ENCODE data around the gene KLHL6. TPM values are rescaled to one million over a fixed set of nuclear protein-coding genes. Genes with fewer than 3 reads are reported as not detected.

Gene KLHL6
- total RNA-seq, 1 experiment from 2014 or later = not detected

GRCh38 chr3:183475016-183475763 lies 80.3 kb downstream of the KLHL6 start:
- no peak overlapping the region for H3K4me3 Mint-ChIP-seq
- Histone ChIP-seq H3K9me3 (ENCODE audit: control insufficient read depth, low read depth, low read length) (no peaks in the 10 kb centered on the region), H2BK12ac (ENCODE audit: insufficient read length, low read depth, low read length) (no peak overlapping the region), H2AFZ (ENCODE audit: low read length) (no peak overlapping the region), H3K14ac (ENCODE audit: insufficient read depth, low read length) (no peak overlapping the region), H3K79me1 (ENCODE audit: insufficient read depth, low read depth, low read length, poor library complexity, severe bottlenecking) (no peaks in the 10 kb centered on the region), H2AK5ac (ENCODE audit: insufficient read length, low read length) (no peak overlapping the region), H4K20me1 (ENCODE audit: control insufficient read depth, insufficient read depth, insufficient read length) (no peaks in the 10 kb centered on the region), H2BK20ac (ENCODE audit: low read depth, low read length, poor library complexity, severe bottlenecking) (no peak overlapping the region), H3K9ac (ENCODE audit: extremely low read depth, insufficient read length, low read length) (no peak overlapping the region), H4K8ac (replicated peaks; ENCODE audit: insufficient read length, low read depth, low read length) (no peak overlapping the region), H3K27me3 (ENCODE audit: insufficient read depth, low read length) (no peaks in the 10 kb centered on the region), H3K27ac (ENCODE audit: insufficient read length, low read depth, low read length) (no peak overlapping the region), H3K4ac (ENCODE audit: low read depth, low read length) (no peak overlapping the region), H3K4me2 (ENCODE audit: insufficient read depth, insufficient read length, low read length) (no peak overlapping the region), H3K23ac (ENCODE audit: insufficient read length, low read depth, low read length) (no peak overlapping the region), H3K23me2 (ENCODE audit: insufficient read length, low read depth, low read length, poor library complexity, severe bottlenecking) (no peaks in the 10 kb centered on the region), H2BK120ac (ENCODE audit: low read depth, low read length, poor library complexity, severe bottlenecking) (no peak overlapping the region), H3K56ac (ENCODE audit: insufficient read length, low read depth, low read length) (no peak overlapping the region), H3K4me1 (ENCODE audit: insufficient read depth, low read length) (no peaks in the 10 kb centered on the region), H3K18ac (ENCODE audit: insufficient read length, low read depth, low read length) (no peak overlapping the region), H4K5ac (ENCODE audit: insufficient read length, low read depth, low read length) (no peak overlapping the region), H3T11ph (ENCODE audit: low read length) (no peak overlapping the region), H2BK5ac (ENCODE audit: insufficient read length, low read length) (no peak overlapping the region), H4K91ac (ENCODE audit: insufficient read length, low read depth, low read length) (no peak overlapping the region), H3K79me2 (ENCODE audit: insufficient read depth, low read length) (no peaks in the 10 kb centered on the region), H2BK15ac (ENCODE audit: low read depth, low read length) (no peak overlapping the region)
- no peaks in the 10 kb centered on the region for H3K27me3 Mint-ChIP-seq (ENCODE audit: low read depth)
- WGBS (ENCODE audit: extremely low coverage, insufficient read length, low lambda C conversion rate) = no CpG with 5 or more reads among the region's 3 CpGs
- no peaks in the 10 kb centered on the region for H3K9me3 Mint-ChIP-seq
- no peak overlapping the region for H3K27ac Mint-ChIP-seq
- no peak for DNase-seq
- TF ChIP-seq, protein P1, sequence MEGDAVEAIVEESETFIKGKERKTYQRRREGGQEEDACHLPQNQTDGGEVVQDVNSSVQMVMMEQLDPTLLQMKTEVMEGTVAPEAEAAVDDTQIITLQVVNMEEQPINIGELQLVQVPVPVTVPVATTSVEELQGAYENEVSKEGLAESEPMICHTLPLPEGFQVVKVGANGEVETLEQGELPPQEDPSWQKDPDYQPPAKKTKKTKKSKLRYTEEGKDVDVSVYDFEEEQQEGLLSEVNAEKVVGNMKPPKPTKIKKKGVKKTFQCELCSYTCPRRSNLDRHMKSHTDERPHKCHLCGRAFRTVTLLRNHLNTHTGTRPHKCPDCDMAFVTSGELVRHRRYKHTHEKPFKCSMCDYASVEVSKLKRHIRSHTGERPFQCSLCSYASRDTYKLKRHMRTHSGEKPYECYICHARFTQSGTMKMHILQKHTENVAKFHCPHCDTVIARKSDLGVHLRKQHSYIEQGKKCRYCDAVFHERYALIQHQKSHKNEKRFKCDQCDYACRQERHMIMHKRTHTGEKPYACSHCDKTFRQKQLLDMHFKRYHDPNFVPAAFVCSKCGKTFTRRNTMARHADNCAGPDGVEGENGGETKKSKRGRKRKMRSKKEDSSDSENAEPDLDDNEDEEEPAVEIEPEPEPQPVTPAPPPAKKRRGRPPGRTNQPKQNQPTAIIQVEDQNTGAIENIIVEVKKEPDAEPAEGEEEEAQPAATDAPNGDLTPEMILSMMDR (conservative IDR thresholded peaks at IDR 0.05) = no peak
- no peaks in the 10 kb centered on the region for H3K36me3 Mint-ChIP-seq (ENCODE audit: insufficient read depth in 1 of 3, low read depth in 3 of 3)
- peaks cover 9 to 15% of the 10 kb centered on the region in 2 experiments for H3K4me1 Mint-ChIP-seq

All from H9 (cell line).